OCI-LY3 (cell line): Measurements from ENCODE around the gene CETN3.
"Not testable (repeated sequence)": the region's sequence is repeated elsewhere in the genome, so short reads cannot be mapped to it uniquely, and the experiment has no call there.

ENCODE experiments used
- H2AFZ ChIP-seq: fragments of 200-600, 300-600 bp; shearing (Covaris generic); 2 replicates; pipeline ENCODE4 v1.6.0; 2014; ENCODE audit warnings: antibody characterized with exemption, low read depth, low read length
- H3K27ac ChIP-seq: fragments of 200-600, 300-600 bp; sonication (generic); 2 replicates; pipeline ENCODE4 v1.5.1; 2014; ENCODE audit warnings: mild to moderate bottlenecking, low read length, moderate library complexity, mixed read lengths
- H3K27me3 ChIP-seq: fragments of 200-600, 300-600 bp; sonication (generic); 2 replicates; pipeline ENCODE4 v1.6.1; 2014; ENCODE audit warnings: low read depth, low read length, mixed read lengths
- H3K36me3 ChIP-seq: fragments of 200-600, 300-600 bp; sonication (generic); replicated peaks from 2 replicates; pipeline ENCODE3; 2014; ENCODE audit warnings: low read depth, low read length, mixed read lengths
- H3K4me1 ChIP-seq: fragments of 300-600, 200-600 bp; sonication (generic); 2 replicates; pipeline ENCODE4 v1.6.1; 2014; ENCODE audit warnings: low read length, mixed read lengths
- H3K4me2 ChIP-seq: fragments of 200-600, 300-600 bp; sonication (generic); 2 replicates; pipeline ENCODE4 v1.6.1; 2014; ENCODE audit warnings: low read length, mixed read lengths
- H3K4me3 ChIP-seq: fragments of 300-600, 200-600 bp; sonication (generic); 2 replicates; pipeline ENCODE4 v1.5.1; 2014; ENCODE audit warnings: antibody characterized with exemption, mild to moderate bottlenecking, low read length, moderate library complexity
- H3K79me2 ChIP-seq: fragments of 300-600, 200-600 bp; shearing (Covaris generic); 2 replicates; pipeline ENCODE4 v1.6.1; 2014; ENCODE audit warnings: mild to moderate bottlenecking, low read length, mixed read lengths
- H3K9ac ChIP-seq: fragments of 300-600, 200-600 bp; shearing (Covaris generic); 2 replicates; pipeline ENCODE4 v1.6.0; 2014; ENCODE audit warnings: mild to moderate bottlenecking, low read length, moderate library complexity
- H3K9me3 ChIP-seq: fragments of 200-600, 300-600 bp; shearing (Covaris generic); 2 replicates; pipeline ENCODE4 v1.6.1; 2014; ENCODE audit warnings: low read length, mixed read lengths; ENCODE audit not compliant: insufficient read depth
- H4K20me1 ChIP-seq: fragments of 200-600, 300-600 bp; sonication (generic); 2 replicates; pipeline ENCODE4 v1.6.1; 2016; ENCODE audit warnings: low read length, mixed read lengths; ENCODE audit not compliant: insufficient read depth
- EZH2phosphoT487 ChIP-seq: fragments of 200-600 bp; shearing (Covaris generic); IDR thresholded peaks from 2 replicates; pipeline ENCODE4 v1.6.1; 2018; ENCODE audit warnings: antibody characterized with exemption, mixed run types, low read depth
- TF ChIP-seq, protein P1 (sequence below): fragments of 200-600, 300-600 bp; sonication (generic); IDR thresholded peaks from 2 replicates; pipeline ENCODE4 v1.5.1; 2014; ENCODE audit warnings: antibody characterized with exemption, low read length, low read depth

CETN3 gene

DNA sequence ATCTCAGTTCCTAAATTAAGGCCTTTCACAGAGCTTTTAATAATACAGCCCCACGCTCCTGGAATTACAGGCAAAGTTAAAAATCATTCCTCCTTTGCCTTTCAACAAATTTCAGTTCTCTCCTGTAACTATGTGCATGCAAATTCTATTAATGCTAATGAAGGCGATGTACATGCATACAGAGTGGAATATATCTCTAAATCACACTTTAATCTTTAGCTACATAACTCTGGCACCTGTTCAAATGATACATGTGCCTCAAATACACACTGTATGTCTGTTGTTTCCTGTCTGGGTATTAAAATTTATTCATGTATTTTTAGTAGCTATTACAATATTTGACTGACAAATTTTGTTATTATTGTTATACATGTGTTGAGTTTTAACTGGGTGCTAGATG lies 30.8 kb downstream of the CETN3 start:
- Histone ChIP-seq H3K27me3 (no peaks in the 10 kb centered on the region), H3K27ac (no peak overlapping the region), H3K4me1 (no peaks in the 10 kb centered on the region), H3K36me3 (no peaks in the 10 kb centered on the region), H3K4me2 (no peak overlapping the region), H3K9me3 (no peaks in the 10 kb centered on the region), H3K79me2 (no peaks in the 10 kb centered on the region), H3K9ac (no peak overlapping the region), H4K20me1 (no peaks in the 10 kb centered on the region), H2AFZ (no peak overlapping the region), H3K4me3 (no peak overlapping the region)
- TF ChIP-seq, protein P1, sequence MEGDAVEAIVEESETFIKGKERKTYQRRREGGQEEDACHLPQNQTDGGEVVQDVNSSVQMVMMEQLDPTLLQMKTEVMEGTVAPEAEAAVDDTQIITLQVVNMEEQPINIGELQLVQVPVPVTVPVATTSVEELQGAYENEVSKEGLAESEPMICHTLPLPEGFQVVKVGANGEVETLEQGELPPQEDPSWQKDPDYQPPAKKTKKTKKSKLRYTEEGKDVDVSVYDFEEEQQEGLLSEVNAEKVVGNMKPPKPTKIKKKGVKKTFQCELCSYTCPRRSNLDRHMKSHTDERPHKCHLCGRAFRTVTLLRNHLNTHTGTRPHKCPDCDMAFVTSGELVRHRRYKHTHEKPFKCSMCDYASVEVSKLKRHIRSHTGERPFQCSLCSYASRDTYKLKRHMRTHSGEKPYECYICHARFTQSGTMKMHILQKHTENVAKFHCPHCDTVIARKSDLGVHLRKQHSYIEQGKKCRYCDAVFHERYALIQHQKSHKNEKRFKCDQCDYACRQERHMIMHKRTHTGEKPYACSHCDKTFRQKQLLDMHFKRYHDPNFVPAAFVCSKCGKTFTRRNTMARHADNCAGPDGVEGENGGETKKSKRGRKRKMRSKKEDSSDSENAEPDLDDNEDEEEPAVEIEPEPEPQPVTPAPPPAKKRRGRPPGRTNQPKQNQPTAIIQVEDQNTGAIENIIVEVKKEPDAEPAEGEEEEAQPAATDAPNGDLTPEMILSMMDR = no peak
- no peak for TF ChIP-seq EZH2phosphoT487

DNA sequence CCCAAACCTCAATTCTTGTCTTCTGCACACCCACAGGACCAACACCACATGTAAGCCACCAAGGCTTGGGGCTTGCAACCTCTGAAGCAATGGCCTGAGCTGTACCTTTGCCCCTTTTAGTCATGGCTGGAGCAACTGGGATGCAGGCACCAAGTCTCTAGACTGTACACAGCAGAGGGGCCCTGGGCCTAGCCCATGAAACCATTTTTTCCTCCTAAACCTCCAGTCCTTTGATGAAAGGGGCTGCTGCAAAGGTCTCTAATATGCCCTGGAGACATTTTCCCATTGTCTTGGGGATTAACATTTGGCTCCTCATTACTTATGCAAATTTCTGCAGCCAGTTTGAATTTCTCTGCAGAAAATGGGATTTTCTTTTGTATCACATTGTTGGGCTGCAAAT lies 38.3 kb downstream of the CETN3 start:
- not testable (repeated sequence) for H3K27ac ChIP-seq, H3K4me1 ChIP-seq, H3K9ac ChIP-seq, H3K4me3 ChIP-seq, H3K36me3 ChIP-seq, H3K9me3 ChIP-seq, H3K4me2 ChIP-seq, H3K79me2 ChIP-seq, H2AFZ ChIP-seq, H4K20me1 ChIP-seq
- H3K27me3 ChIP-seq = peaks cover 12% of the 10 kb centered on the region

DNA sequence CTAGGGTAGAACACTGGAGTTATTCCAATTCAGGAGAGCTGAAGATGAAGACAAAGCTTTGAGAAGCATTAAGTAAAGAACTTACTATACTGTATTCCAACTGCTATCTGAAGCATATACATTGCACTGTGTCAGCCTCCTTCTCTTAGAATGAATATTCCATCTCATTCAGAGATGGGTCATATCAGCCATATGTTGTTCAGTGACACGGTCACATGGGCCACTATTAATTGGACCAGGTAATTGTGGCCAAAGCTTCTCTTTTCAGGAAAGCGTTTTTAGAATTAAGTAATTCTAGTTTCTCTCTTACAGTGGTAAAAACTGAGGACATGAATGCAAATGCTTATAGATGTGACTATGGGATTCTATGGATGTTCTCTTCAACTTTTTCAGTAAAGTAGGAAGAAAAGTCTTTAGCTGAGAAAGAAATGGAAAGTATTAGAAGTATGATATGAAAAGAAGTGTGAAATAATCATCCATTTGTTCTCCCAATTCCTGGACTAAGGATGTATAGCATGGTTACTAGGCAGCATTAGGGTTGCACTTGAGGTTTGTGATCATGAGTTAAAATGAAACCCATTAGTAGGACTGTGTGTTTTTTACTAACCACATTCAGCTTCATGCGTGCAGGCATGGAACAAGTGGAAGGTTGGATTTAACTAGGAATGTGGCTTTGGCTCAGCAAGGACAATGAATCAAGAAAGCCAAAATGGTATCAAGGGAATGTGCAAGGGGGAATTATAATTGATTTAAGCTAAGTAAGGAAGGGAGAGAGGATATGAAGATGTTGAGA lies 40.9 kb downstream of the CETN3 start:
- H3K4me2 ChIP-seq = no peak overlapping the region
- H2AFZ ChIP-seq = no peak overlapping the region
- H3K9ac ChIP-seq = no peak overlapping the region
- peaks cover 7% of the 10 kb centered on the region; the same call in 1 of the 2 replicates for H3K4me1 ChIP-seq
- no peaks in the 10 kb centered on the region for H3K9me3 ChIP-seq
- H3K4me3 ChIP-seq = no peak overlapping the region
- TF ChIP-seq, protein P1 = no peak
- no peak for TF ChIP-seq EZH2phosphoT487
- no peaks in the 10 kb centered on the region for H3K79me2 ChIP-seq
- no peak overlapping the region for H3K27ac ChIP-seq
- H4K20me1 ChIP-seq = no peaks in the 10 kb centered on the region
- H3K27me3 ChIP-seq = peaks cover 12% of the 10 kb centered on the region
- no peaks in the 10 kb centered on the region for H3K36me3 ChIP-seq

DNA sequence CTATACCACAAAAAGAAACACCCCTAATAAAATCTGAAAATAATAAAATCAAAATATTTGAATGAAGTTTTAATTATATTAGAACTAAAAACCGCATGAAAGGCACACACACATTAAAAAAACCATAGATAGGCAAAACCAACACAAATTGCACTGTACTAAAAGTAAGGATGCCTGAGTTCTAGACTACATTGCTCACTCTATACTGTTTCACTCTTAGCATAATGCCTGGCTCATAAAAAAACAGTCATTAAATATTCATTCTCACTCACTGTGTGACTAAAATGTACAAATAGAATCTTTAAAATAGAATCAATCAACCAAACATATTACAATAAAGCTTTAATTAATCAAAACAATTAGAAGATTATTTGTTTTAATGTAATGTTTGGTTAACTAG lies 41.7 kb downstream of the CETN3 start:
- no peaks in the 10 kb centered on the region for H4K20me1 ChIP-seq
- H3K79me2 ChIP-seq = no peaks in the 10 kb centered on the region
- peaks cover 12% of the 10 kb centered on the region for H3K27me3 ChIP-seq
- H2AFZ ChIP-seq = no peak overlapping the region
- no peaks in the 10 kb centered on the region for H3K36me3 ChIP-seq
- TF ChIP-seq, protein P1 = no peak
- no peak for TF ChIP-seq EZH2phosphoT487
- H3K27ac ChIP-seq = no peak overlapping the region
- H3K4me1 ChIP-seq = peaks cover 7% of the 10 kb centered on the region; the same call in 1 of the 2 replicates
- no peak overlapping the region for H3K4me2 ChIP-seq
- H3K9me3 ChIP-seq = no peaks in the 10 kb centered on the region
- H3K9ac ChIP-seq = no peak overlapping the region
- H3K4me3 ChIP-seq = no peak overlapping the region
